Memory B cell (primary cell): ENCODE measurements around the gene BMP7.
"Not testable (repeated sequence)": the region's sequence is repeated elsewhere in the genome, so short reads cannot be mapped to it uniquely, and the experiment has no call there.

Experiments
- ATAC-seq: fragments of 150-1000 bp; cut with Tn5 transposase; 2 replicates; pipeline ENCODE4 v1.10.0; 2021; ENCODE audit warnings: low read depth, mild to moderate bottlenecking, moderate library complexity
- DNase-seq, 2 donors: peaks; one replicate each; pipeline ENCODE4 v3.0.0; 2022; ENCODE audit warnings: low spot score in 2 of 2
- H3K27ac Mint-ChIP-seq: one replicate; pipeline ENCODE4 v1.8.0; 2022; ENCODE audit warnings: mild to moderate bottlenecking, moderate library complexity, mixed read lengths
- H3K27me3 Mint-ChIP-seq: one replicate; pipeline ENCODE4 v1.8.0; 2022; ENCODE audit warnings: mixed read lengths
- H3K36me3 Mint-ChIP-seq: one replicate; pipeline ENCODE4 v1.8.0; 2022; ENCODE audit warnings: mild to moderate bottlenecking, mixed read lengths
- H3K4me1 Mint-ChIP-seq: one replicate; pipeline ENCODE4 v1.8.0; 2022; ENCODE audit warnings: mixed read lengths
- H3K4me3 Mint-ChIP-seq: one replicate; pipeline ENCODE4 v1.8.0; 2022; ENCODE audit warnings: mild to moderate bottlenecking, moderate library complexity, mixed read lengths
- H3K9me3 Mint-ChIP-seq: one replicate; pipeline ENCODE4 v1.8.0; 2022; ENCODE audit warnings: mixed read lengths

BMP7 gene

GRCh38 chr20:57265336-57265996, 975 bp downstream of the BMP7 start:
- Mint-ChIP-seq H3K27me3 (peaks cover 26% of the 10 kb centered on the region), H3K27ac (no peak overlapping the region), H3K9me3 (no peaks in the 10 kb centered on the region), H3K36me3 (peaks cover 1% of the 10 kb centered on the region), H3K4me3 (no peak overlapping the region), H3K4me1 (peaks cover 7% of the 10 kb centered on the region)
- ATAC-seq (no peak), DNase-seq (no peak)

- H3K9me3 Mint-ChIP-seq, DNase-seq, ATAC-seq: not testable (repeated sequence)
Measured at GRCh38 chr20:57264908-57265335, 1.5 kb downstream of the BMP7 start.

GRCh38 chr20:57263801-57264792, 2.3 kb downstream of the BMP7 start:
- Mint-ChIP-seq H3K4me1 (peaks cover 7% of the 10 kb centered on the region), H3K9me3 (no peaks in the 10 kb centered on the region), H3K36me3 (peaks cover 1% of the 10 kb centered on the region), H3K27ac (no peak overlapping the region), H3K4me3 (no peak overlapping the region), H3K27me3 (peaks cover 25% of the 10 kb centered on the region)
- DNase-seq = no peak
- no peak for ATAC-seq

More at GRCh38 chr20:57264908-57265335, 1.5 kb downstream of the BMP7 start:
- H3K4me1 Mint-ChIP-seq, H3K36me3 Mint-ChIP-seq, H3K4me3 Mint-ChIP-seq, H3K27ac Mint-ChIP-seq: not testable (repeated sequence)
- peaks cover 25% of the 10 kb centered on the region for H3K27me3 Mint-ChIP-seq

GRCh38 chr20:57262784-57263609, 3.4 kb downstream of the BMP7 start:
- no peak for ATAC-seq
- H3K9me3 Mint-ChIP-seq = no peaks in the 10 kb centered on the region
- peaks cover 7% of the 10 kb centered on the region for H3K4me1 Mint-ChIP-seq
- H3K36me3 Mint-ChIP-seq = peaks cover 1% of the 10 kb centered on the region
- H3K4me3 Mint-ChIP-seq = no peak overlapping the region
- H3K27me3 Mint-ChIP-seq = peaks cover 22% of the 10 kb centered on the region
- no peak for DNase-seq
- H3K27ac Mint-ChIP-seq = no peak overlapping the region

- Mint-ChIP-seq H3K4me3 (no peak overlapping the region), H3K36me3 (peaks cover 1% of the 10 kb centered on the region), H3K27ac (no peak overlapping the region), H3K9me3 (no peaks in the 10 kb centered on the region), H3K27me3 (peaks cover 18% of the 10 kb centered on the region), H3K4me1 (peaks cover 4% of the 10 kb centered on the region)
- ATAC-seq = no peak
- no peak for DNase-seq
Measured at GRCh38 chr20:57262301-57262700, 4.1 kb downstream of the BMP7 start.

- Mint-ChIP-seq H3K36me3 (no peaks in the 10 kb centered on the region), H3K4me1 (no peaks in the 10 kb centered on the region), H3K27me3 (peaks cover 15% of the 10 kb centered on the region), H3K9me3 (no peaks in the 10 kb centered on the region), H3K27ac (no peak overlapping the region), H3K4me3 (no peak overlapping the region)
- DNase-seq (no peak), ATAC-seq (no peak)
Measured at GRCh38 chr20:57261457-57262251, 4.8 kb downstream of the BMP7 start.

- H3K27me3 Mint-ChIP-seq = peaks cover 15% of the 10 kb centered on the region
- no peaks in the 10 kb centered on the region for H3K36me3 Mint-ChIP-seq
- no peak overlapping the region for H3K4me3 Mint-ChIP-seq
- H3K9me3 Mint-ChIP-seq = no peaks in the 10 kb centered on the region
- H3K4me1 Mint-ChIP-seq = no peaks in the 10 kb centered on the region
- H3K27ac Mint-ChIP-seq = no peak overlapping the region
- DNase-seq (no peak), ATAC-seq (no peak)
Measured at GRCh38 chr20:57260934-57261333, 5.5 kb downstream of the BMP7 start.

GRCh38 chr20:57259938-57260921, 6.2 kb downstream of the BMP7 start:
- H3K4me1 Mint-ChIP-seq = no peaks in the 10 kb centered on the region
- no peak overlapping the region for H3K4me3 Mint-ChIP-seq
- H3K27ac Mint-ChIP-seq = no peak overlapping the region
- ATAC-seq (no peak), DNase-seq (no peak)
- H3K36me3 Mint-ChIP-seq = no peaks in the 10 kb centered on the region
- peaks cover 15% of the 10 kb centered on the region for H3K27me3 Mint-ChIP-seq
- H3K9me3 Mint-ChIP-seq = no peaks in the 10 kb centered on the region

GRCh38 chr20:57259121-57259937, 7.1 kb downstream of the BMP7 start:
- DNase-seq (no peak), ATAC-seq (no peak)
- H3K27me3 Mint-ChIP-seq = peaks cover 15% of the 10 kb centered on the region
- no peaks in the 10 kb centered on the region for H3K9me3 Mint-ChIP-seq
- H3K4me1 Mint-ChIP-seq = no peaks in the 10 kb centered on the region
- H3K4me3 Mint-ChIP-seq = no peak overlapping the region
- H3K36me3 Mint-ChIP-seq = no peaks in the 10 kb centered on the region
- H3K27ac Mint-ChIP-seq = no peak overlapping the region

GRCh38 chr20:57257701-57258453, 8.6 kb downstream of the BMP7 start:
- H3K36me3 Mint-ChIP-seq = no peaks in the 10 kb centered on the region
- H3K27ac Mint-ChIP-seq = no peak overlapping the region
- no peak for DNase-seq
- H3K4me3 Mint-ChIP-seq = no peak overlapping the region
- no peaks in the 10 kb centered on the region for H3K4me1 Mint-ChIP-seq
- H3K9me3 Mint-ChIP-seq = no peaks in the 10 kb centered on the region
- no peak for ATAC-seq
- peaks cover 17% of the 10 kb centered on the region for H3K27me3 Mint-ChIP-seq

GRCh38 chr20:57256908-57257307, 9.5 kb downstream of the BMP7 start:
- Mint-ChIP-seq H3K9me3 (no peaks in the 10 kb centered on the region), H3K4me3 (no peak overlapping the region), H3K27me3 (peaks cover 15% of the 10 kb centered on the region), H3K27ac (no peak overlapping the region), H3K4me1 (no peaks in the 10 kb centered on the region), H3K36me3 (no peaks in the 10 kb centered on the region)
- ATAC-seq (no peak), DNase-seq (no peak)
